Activated T-cell treated with anti-CD3 and anti-CD28 coated beads for 48 hours (primary cell): ENCODE data around the gene CNTLN.
"Not testable (repeated sequence)": the region's sequence is repeated elsewhere in the genome, so short reads cannot be mapped to it uniquely, and the experiment has no call there.

Source experiments
- DNase-seq: peaks from one replicate; pipeline ENCODE4 v3.0.0-alpha.2; 2020; ENCODE audit warnings: low read depth

The CNTLN gene

DNA sequence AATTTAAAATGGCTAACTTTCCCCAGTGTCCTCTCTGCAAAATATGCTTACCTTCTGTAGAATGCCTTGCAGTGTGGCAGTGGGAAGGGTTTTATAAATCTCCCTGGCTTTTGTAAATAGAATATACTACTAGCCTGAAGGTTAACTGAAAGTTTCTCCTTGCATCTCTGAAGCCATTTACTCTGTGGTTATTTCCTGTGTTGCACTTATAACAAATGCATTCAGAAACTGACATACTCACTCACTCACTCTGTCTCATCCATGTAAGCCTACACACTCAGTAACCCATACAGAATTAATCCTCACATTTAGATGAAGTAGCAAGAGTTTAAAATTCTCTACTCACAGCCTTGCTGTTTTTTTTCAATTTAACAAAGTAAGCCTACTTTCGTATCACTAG is 356.9 kb downstream of the CNTLN start:
- no peak for DNase-seq

DNA sequence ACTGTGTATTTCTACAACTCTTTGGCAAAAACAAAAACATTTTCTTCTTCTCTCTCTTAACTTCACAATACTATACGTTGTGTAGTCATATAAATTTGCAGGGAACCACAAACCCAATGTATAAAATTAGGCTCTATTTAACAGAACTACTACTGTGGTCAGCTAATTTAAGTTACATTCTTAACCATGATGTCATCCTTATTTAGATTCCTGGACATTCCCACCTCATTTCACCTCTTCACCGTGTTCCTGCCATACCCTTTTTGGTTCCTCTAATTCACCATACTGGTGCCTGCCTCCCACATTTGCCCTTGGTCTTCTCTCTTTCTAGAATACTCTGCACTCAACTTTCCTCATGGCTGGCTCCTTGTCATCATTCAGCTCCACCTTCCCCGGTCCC is 368.4 kb downstream of the CNTLN start:
- DNase-seq, result no peak

DNA sequence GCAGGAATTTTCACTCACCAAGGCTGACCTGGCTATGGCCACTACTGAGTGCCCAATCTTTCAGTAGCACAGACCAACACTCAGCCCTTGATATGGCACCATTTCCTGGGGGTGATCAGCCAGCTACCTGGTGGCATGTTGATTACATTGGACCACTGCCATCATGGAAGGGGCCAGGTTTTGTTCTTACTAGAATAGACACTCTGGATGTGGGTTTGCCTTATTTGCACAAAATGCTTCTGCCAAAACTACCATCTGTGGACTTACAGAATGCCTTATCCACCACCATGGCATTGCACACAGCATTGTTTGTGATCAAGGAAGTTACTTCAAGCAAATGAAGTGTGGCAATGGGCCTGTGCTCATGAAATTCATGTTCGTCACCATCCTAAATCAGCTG is 374.3 kb downstream of the CNTLN start:
- no peak for DNase-seq

DNA sequence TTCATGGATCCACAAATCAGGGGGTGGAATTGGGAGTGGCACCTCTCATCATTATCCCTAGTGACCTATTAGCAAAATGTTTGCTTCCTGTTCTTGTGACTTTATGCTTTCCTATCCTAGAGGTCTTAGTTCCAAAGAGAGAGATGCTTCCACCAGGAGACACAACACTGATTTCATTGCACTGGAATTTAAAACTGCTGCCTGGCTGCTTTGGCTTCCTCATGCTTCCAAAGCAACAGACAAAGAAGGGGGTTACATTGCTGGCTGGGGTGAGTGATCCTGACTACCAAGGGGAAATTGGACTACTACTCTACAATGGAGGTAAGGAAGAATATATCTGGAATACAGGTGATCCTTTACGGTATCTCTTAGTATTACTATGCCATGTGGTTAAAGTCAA is 374.9 kb downstream of the CNTLN start:
- DNase-seq, result no peak

DNA sequence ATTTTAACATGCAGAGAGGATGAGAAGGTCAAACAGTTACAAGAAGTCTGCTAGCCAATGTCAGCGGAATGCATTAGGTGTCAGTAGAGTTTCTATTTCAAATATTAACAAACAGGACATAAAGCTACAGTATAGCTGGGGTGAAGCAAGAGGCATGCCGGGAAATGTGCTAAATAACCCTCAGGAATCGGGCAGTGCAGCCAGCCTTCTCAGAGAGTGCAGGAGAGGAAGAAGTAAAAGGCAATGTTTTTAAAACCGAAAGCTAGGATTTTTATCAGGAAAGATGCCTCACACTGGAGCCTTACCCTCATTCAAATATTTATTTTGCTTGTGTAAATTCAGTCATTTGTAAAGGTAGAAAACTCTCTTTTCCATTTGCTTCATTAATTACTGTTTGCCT is 384.9 kb downstream of the CNTLN start:
- no peak for DNase-seq

DNA sequence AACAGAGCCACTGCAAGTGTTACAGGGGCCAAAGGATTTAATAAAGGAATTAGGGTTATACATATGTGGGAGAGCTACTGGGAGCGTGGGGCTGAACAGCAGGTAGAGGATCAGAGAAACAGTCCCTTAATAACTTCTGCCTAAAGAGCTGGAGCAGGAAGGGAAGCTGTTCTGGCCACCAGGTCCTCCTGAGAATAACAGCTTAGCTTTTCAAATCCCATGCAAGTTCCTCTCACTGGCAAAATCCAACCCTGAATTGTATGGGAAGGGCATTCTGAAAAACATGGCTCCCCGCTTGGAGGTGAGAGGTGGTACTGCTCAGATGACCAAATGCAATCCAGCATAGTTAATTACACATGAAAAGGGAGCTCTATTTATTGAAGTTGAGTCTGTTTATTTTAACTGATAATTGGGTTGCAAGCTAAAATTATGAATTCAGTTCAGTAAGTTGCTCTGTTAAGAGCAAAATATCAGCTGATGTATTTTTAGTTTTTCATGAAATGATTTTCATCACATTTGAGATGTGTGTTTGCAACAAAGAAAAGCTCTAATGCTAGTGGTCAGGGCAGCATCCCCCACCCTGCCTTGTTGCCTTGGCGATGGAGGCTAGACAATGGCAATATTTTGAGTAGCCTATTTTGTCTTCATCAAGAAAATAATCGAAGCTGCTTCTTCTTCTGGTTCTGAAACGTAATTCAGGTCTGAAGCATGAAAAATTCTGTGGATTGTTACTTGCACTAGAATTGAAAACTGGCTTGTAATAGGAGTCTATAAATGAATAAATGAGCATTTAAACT is 385.6 kb downstream of the CNTLN start:
- DNase-seq, result no peak

DNA sequence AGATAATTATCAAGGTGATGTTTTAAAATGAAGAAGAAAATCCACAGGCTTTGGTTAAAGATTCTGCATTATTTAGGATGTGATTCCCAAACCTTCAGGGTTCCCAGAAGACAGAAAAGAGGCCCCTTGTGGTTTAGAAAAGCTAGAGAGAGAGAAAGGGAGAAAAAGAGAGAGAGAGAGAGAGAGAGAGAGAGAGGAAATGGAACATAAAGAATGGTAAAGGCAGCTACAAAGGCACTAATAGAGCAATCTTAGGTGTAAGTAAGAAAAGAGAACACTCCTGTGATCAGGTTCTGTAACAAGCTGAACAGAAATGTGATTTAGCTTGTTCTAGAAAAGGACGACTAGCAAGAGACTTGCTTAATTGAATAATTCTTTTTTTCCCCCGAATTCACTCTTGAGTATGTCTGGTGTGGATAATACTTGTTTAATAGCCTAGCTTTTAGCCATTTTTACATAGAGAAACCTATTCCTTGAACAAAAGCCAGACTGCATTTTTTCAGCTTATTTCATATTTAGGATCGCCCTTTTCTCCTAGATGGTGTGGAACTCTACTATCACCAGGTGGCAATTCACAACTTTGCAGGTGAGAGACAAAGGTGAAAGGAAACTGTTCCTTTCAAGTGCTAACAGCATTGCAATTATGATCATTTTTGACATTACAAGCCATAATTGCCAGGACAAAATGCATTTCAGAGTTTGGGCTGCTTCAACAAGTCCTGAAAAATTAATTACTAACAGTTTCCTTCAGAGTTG is 386.4 kb downstream of the CNTLN start:
- DNase-seq, result no peak

DNA sequence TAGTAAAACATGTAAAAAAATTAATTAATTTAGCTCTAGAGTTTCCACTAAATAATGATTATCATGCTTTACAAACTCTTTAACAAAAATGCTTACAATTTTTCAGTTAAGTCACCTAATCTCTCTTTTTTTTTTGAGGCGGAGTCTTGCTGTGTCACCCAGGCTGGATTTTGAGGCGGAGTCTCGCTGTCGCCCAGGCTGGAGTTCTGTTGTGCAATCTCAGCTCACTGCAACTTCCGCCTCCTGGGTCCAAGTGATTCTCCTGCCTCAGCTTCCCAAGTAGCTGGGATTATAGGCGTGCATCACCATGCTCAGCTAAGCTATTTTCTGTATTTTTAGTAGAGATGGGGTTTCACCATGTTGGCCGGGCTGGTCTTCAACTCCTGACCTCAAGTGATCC is 391.9 kb downstream of the CNTLN start:
- DNase-seq, result not testable (repeated sequence)

DNA sequence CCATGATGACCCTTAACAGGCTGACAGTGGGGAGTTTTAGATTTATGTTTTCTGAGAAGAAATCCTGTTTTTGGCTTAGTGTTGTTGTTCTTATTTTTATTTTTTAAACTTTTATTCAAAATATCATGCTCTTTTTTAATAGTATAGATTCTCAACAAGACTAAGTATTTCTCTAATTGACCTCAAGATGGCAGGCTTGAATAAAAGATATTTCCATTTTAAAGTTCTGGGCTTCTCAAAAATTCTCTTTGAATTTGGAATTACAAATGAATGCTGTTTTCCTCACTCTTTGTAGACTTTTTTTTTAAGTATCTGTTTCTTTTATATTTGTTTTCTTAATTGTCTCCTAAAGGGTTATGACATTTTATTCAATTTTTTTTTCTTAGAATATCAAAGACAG is 394.0 kb downstream of the CNTLN start:
- no peak for DNase-seq

DNA sequence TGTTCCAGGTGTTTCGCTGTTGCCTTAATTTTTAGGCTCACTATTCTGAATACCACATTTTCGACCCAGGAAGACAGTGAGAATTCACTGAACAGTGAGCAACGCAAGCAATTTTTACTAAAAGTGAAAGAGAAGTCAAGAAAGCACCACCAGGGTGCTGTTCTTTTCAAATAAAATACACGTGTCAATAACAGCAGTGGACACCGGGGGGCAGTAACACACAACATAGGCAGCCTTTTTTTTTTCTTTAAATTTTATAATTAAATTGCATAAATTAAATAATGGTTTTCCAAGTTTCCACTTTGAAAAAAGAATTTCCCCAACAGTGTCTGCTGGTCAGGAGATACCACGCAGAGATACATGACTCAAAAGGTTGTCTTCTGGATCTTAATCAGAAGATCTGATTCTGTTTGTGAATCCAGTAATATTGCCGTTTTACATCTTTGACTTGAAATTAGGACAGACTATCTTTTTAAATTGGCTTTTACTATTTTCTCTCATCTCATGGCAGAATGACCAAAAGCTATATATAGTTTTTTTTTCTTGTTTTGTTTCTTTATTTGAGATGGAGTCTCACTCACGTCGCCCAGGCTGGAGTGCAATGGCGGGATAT is 396.9 kb downstream of the CNTLN start:
- no peak for DNase-seq

DNA sequence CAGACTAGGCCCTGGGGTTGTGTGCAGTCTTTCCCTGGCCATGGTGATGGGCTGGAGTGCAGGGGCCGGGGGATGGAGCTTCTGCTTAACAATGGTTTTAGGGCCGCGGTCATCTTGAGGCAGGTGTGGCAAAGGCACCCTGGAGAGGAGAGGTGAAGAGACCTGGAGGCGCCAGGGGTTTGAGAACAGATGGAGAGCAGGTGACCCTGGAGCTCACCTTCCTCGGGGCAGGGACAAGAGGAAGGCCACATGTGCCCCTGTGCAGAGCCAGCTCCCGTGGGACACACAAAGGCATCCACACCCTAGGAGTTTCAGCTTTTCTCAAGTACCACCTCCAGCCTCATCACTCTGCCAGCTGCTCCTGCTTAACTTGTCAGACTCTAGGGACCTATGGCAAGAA is 397.6 kb downstream of the CNTLN start:
- DNase-seq, result no peak

DNA sequence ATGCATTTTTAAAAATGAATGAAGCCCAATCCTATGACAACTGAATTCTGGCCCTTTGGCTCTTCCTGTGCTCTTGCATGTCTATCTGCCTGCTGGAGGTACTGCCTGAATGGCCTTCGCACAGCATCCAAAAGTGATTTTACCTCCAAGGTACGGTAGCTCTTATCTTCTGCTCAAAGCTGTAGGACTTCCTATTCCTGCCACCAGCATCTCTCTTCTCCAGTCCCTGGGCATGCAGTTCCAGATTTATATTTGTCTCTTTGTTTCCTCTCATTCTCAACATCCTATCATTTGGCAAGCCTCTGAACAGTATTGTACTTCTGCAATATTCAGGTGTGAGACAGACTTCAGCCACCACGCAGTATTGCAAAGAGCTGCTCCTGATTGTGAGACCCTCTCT is 400.3 kb downstream of the CNTLN start:
- no peak for DNase-seq

DNA sequence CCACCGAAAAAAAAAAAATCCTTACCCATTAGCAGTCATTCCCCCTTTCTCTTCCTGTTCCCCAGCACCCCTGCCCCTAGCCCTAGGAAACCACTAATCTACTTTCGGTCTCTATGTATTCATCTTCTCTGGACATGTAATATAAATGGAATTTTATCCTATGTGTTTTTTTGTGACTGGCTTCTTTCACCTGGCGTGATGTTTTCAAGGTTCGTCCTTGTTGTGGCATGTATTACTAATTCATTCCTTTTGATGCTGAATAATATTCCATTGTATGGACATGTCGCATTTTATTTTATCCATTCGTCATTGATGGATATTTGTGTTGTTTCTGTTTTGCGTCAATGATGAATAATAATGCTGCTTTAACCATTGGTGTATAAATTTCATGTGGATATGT is 401.2 kb downstream of the CNTLN start:
- DNase-seq, result no peak

DNA sequence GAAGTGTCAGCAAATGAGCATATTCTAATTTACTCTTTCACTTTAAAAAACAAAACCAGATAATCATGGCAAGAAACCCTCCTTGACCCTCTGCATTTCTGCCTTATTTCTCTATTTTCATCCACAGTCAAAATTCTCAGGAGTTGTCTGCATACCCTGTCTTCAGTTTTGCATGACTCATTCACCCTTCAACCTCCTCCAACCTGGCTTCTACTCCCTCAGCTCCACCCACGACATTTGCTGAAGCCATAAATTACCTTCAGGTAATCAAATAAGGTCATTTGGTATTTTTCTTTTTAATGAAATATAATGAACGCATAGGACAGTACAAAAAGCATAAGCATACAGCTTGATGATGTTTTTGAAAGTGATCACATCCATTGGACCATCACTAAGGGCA is 416.2 kb downstream of the CNTLN start:
- no peak for DNase-seq
